Upper lobe of right lung (tissue), 1 donor: ENCODE data around the gene HRNR. TPM values are rescaled to one million over a fixed set of nuclear protein-coding genes. Genes with fewer than 3 reads are reported as not detected.
A peak's percentile ranks its signal among the peaks of the same experiment; 100 is the strongest.

Source experiments
- ATAC-seq: fragments of 200-7000 bp; cut with Tn5 transposase; one replicate; pipeline ENCODE4 v1.9.1; 2020; ENCODE audit warnings: mild to moderate bottlenecking, moderate library complexity
- DNase-seq: peaks from one replicate; pipeline ENCODE4 v3.0.0-alpha.2; 2020
- H3K27ac ChIP-seq: fragments of 200-600 bp; one replicate; pipeline ENCODE4 v1.8.0; 2022
- H3K27me3 ChIP-seq: fragments of 200-600 bp; one replicate; pipeline ENCODE4 v1.8.0; 2022; ENCODE audit warnings: mild to moderate bottlenecking
- H3K36me3 ChIP-seq: fragments of 200-600 bp; one replicate; pipeline ENCODE4 v1.8.0; 2022
- H3K4me1 ChIP-seq: fragments of 200-600 bp; one replicate; pipeline ENCODE4 v1.8.0; 2022
- H3K4me3 ChIP-seq: fragments of 200-600 bp; one replicate; pipeline ENCODE4 v1.8.0; 2022; ENCODE audit warnings: mild to moderate bottlenecking
- H3K9me3 ChIP-seq: fragments of 200-600 bp; one replicate; pipeline ENCODE4 v1.8.0; 2022
- CTCF ChIP-seq: fragments of 200-600 bp; IDR thresholded peaks from one replicate; pipeline ENCODE4 v1.8.0; 2022; ENCODE audit warnings: antibody characterized with exemption
- intact Hi-C: fragments of 100-400 bp; cut with DNase I; formaldehyde crosslinking; loops from one replicate; pipeline ENCODE4 v1.11.0; 2022
- total RNA-seq: library from RNA; stranded (reverse); fragmentation: NEBNext Ultra II Directional; extraction: Animal tissue kit (Norgen Biotek cat#: 25700); gene quantifications from one replicate; pipeline ENCODE4 v1.2.1, GENCODE V29; 2021
- donor health status: DM: no; HTN: yes; CAD: no; lungs with severe emphysema.

The HRNR gene
- total RNA-seq, 1 donor from 2014 or later = not detected

GRCh38 chr1:152164517-152165136 is 59.4 kb downstream of the HRNR start:
- DNase-seq (no peak), ATAC-seq (no peak)
- intact Hi-C loops = no loop called here
- no peak for TF ChIP-seq CTCF
- peaks cover 12% of the 10 kb centered on the region for H3K4me1 ChIP-seq
- no peak overlapping the region for H3K27ac ChIP-seq
- no peak overlapping the region for H3K4me3 ChIP-seq
- no peaks in the 10 kb centered on the region for H3K27me3 ChIP-seq
- H3K9me3 ChIP-seq = no peaks in the 10 kb centered on the region
- H3K36me3 ChIP-seq = no peaks in the 10 kb centered on the region

GRCh38 chr1:152162792-152163463 is 61.1 kb downstream of the HRNR start:
- Histone ChIP-seq H3K4me3 (no peak overlapping the region), H3K4me1 (peaks cover 9% of the 10 kb centered on the region), H3K27ac (no peak overlapping the region), H3K36me3 (no peaks in the 10 kb centered on the region), H3K9me3 (no peaks in the 10 kb centered on the region), H3K27me3 (no peaks in the 10 kb centered on the region)
- no peak for DNase-seq
- peak; percentile 66 for ATAC-seq
- TF ChIP-seq CTCF = no peak
- intact Hi-C loops = no loop called here

Other genes starting within 250 kb of the HRNR start
- 643 TPM for gene S100A10, start 230.3 kb downstream of the HRNR start, total RNA-seq
- gene S100A11, start 187.2 kb downstream of the HRNR start, total RNA-seq = 522 TPM
- gene TCHHL1, start 135.1 kb downstream of the HRNR start, total RNA-seq = not detected
- 0.20 TPM for gene TCHH, start 108.7 kb downstream of the HRNR start, total RNA-seq
- not detected for gene RPTN, start 65.0 kb downstream of the HRNR start, total RNA-seq
- not detected for gene FLG, start 101.0 kb upstream of the HRNR start, total RNA-seq
- not detected for gene FLG2, start 135.8 kb upstream of the HRNR start, total RNA-seq
- gene CRNN, start 190.1 kb upstream of the HRNR start, total RNA-seq = not detected